Osteoblast (primary cell): ENCODE data around the gene ALPK1. TPM values are rescaled to one million over a fixed set of nuclear protein-coding genes. Genes with fewer than 3 reads are reported as not detected.

Experiments
- DNase-seq: peaks from one replicate; pipeline ENCODE4 v3.0.0; 2011; ENCODE audit warnings: low spot score, mixed read lengths; ENCODE audit not compliant: insufficient read length; ENCODE audit errors: missing footprints
- H2AFZ ChIP-seq: 2 replicates; pipeline ENCODE4 v1.6.0; 2011; ENCODE audit warnings: mild to moderate bottlenecking, low read length
- H3K27ac ChIP-seq: 2 replicates; pipeline ENCODE4 v1.5.1; 2011; ENCODE audit warnings: mild to moderate bottlenecking, low read depth, low read length, moderate library complexity
- H3K27me3 ChIP-seq: 2 replicates; pipeline ENCODE4 v1.6.0; 2012; ENCODE audit warnings: mild to moderate bottlenecking, control low read depth, inconsistent platforms, low read length, moderate library complexity; ENCODE audit not compliant: insufficient read depth
- H3K36me3 ChIP-seq: 2 replicates; pipeline ENCODE4 v1.5.1; 2011; ENCODE audit warnings: mild to moderate bottlenecking, low read length, control low read depth, moderate library complexity; ENCODE audit not compliant: insufficient read depth
- H3K4me1 ChIP-seq: 2 replicates; pipeline ENCODE4 v1.5.1; 2011; ENCODE audit warnings: mild to moderate bottlenecking, low read length, control low read depth, moderate library complexity; ENCODE audit not compliant: insufficient read depth
- H3K4me2 ChIP-seq: 2 replicates; pipeline ENCODE4 v1.6.0; 2011; ENCODE audit warnings: mild to moderate bottlenecking, low read length; ENCODE audit not compliant: insufficient read depth
- H3K4me3 ChIP-seq: fragments of 200-600 bp; sonication (generic); 3 replicates; pipeline ENCODE4 v1.5.1; 2012; ENCODE audit warnings: mild to moderate bottlenecking, low read length, inconsistent platforms; ENCODE audit not compliant: insufficient read depth
- H3K79me2 ChIP-seq: 2 replicates; pipeline ENCODE4 v1.6.0; 2012; ENCODE audit warnings: mild to moderate bottlenecking, low read length, control low read depth, inconsistent platforms; ENCODE audit not compliant: insufficient read depth
- H3K9me3 ChIP-seq: 2 replicates; pipeline ENCODE4 v1.5.1; 2011; ENCODE audit warnings: low read depth, low read length, control low read depth
- H4K20me1 ChIP-seq: 2 replicates; pipeline ENCODE4 v1.6.0; 2012; ENCODE audit warnings: mild to moderate bottlenecking, low read length, control low read depth; ENCODE audit not compliant: insufficient read depth
- CTCF ChIP-seq: IDR thresholded peaks from 2 replicates; pipeline ENCODE4 v1.5.1; 2011; ENCODE audit warnings: mild to moderate bottlenecking, low read depth, low read length, moderate library complexity; ENCODE audit errors: extremely low read depth
- total RNA-seq: library from RNA; depleted of rRNA; stranded (reverse); fragments of >200 nt; gene quantifications from 2 replicates; pipeline ENCODE4 v1.2.3, GENCODE V29; 2012

The ALPK1 gene
- total RNA-seq, 1 donor = 39.8 TPM

GRCh38 chr4:112451104-112451503 is 153.9 kb downstream of the ALPK1 start:
- H3K27ac ChIP-seq = no peak overlapping the region
- no peaks in the 10 kb centered on the region for H4K20me1 ChIP-seq
- no peaks in the 10 kb centered on the region for H3K27me3 ChIP-seq
- no peak for DNase-seq
- no peak for TF ChIP-seq CTCF
- H3K79me2 ChIP-seq = no peaks in the 10 kb centered on the region
- no peaks in the 10 kb centered on the region for H3K4me1 ChIP-seq
- H3K9me3 ChIP-seq = no peaks in the 10 kb centered on the region
- H3K4me3 ChIP-seq = no peak overlapping the region
- H3K36me3 ChIP-seq = no peaks in the 10 kb centered on the region
- H2AFZ ChIP-seq = no peak overlapping the region
- no peak overlapping the region for H3K4me2 ChIP-seq

GRCh38 chr4:112451831-112452230 is 154.7 kb downstream of the ALPK1 start:
- no peak for TF ChIP-seq CTCF

GRCh38 chr4:112453321-112453720 is 156.2 kb downstream of the ALPK1 start:
- DNase-seq = no peak
- H3K27me3 ChIP-seq = no peaks in the 10 kb centered on the region
- H3K9me3 ChIP-seq = no peaks in the 10 kb centered on the region
- no peak overlapping the region for H2AFZ ChIP-seq
- no peak overlapping the region for H3K4me2 ChIP-seq
- H3K27ac ChIP-seq = no peak overlapping the region
- no peaks in the 10 kb centered on the region for H3K36me3 ChIP-seq
- H3K4me3 ChIP-seq = no peak overlapping the region
- H3K79me2 ChIP-seq = no peaks in the 10 kb centered on the region
- no peaks in the 10 kb centered on the region for H4K20me1 ChIP-seq
- H3K4me1 ChIP-seq = no peaks in the 10 kb centered on the region
- TF ChIP-seq CTCF = no peak

More at GRCh38 chr4:112451831-112452230, 154.7 kb downstream of the ALPK1 start:
- Histone ChIP-seq H3K4me1 (no peaks in the 10 kb centered on the region), H3K4me3 (no peak overlapping the region), H3K36me3 (no peaks in the 10 kb centered on the region), H3K27me3 (no peaks in the 10 kb centered on the region), H3K79me2 (no peaks in the 10 kb centered on the region), H4K20me1 (no peaks in the 10 kb centered on the region), H2AFZ (no peak overlapping the region), H3K4me2 (no peak overlapping the region), H3K9me3 (no peaks in the 10 kb centered on the region), H3K27ac (no peak overlapping the region)
- no peak for DNase-seq

GRCh38 chr4:112472318-112472717 is 175.1 kb downstream of the ALPK1 start:
- H3K36me3 ChIP-seq = no peaks in the 10 kb centered on the region
- H3K4me1 ChIP-seq = no peaks in the 10 kb centered on the region
- H3K9me3 ChIP-seq = no peaks in the 10 kb centered on the region
- H3K4me2 ChIP-seq = no peak overlapping the region
- H4K20me1 ChIP-seq = no peaks in the 10 kb centered on the region
- no peaks in the 10 kb centered on the region for H3K79me2 ChIP-seq
- TF ChIP-seq CTCF = no peak
- DNase-seq = no peak
- H3K4me3 ChIP-seq = no peak overlapping the region
- no peak overlapping the region for H2AFZ ChIP-seq
- H3K27ac ChIP-seq = no peak overlapping the region
- H3K27me3 ChIP-seq = no peaks in the 10 kb centered on the region
